ENCODE measurements around the gene PDE4DIP.
"Not testable (repeated sequence)": the region's sequence is repeated elsewhere in the genome, so short reads cannot be mapped to it uniquely, and the experiment has no call there.

- TF ChIP-seq, protein P1, sequence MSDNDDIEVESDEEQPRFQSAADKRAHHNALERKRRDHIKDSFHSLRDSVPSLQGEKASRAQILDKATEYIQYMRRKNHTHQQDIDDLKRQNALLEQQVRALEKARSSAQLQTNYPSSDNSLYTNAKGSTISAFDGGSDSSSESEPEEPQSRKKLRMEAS (IDR thresholded peaks at IDR 0.05), result not testable (repeated sequence)
- not testable (repeated sequence) for TF ChIP-seq CTCF (IDR thresholded peaks at IDR 0.05; ENCODE audit: low read depth, low read length, missing input control); JUND (IDR thresholded peaks at IDR 0.05); TAF1 (conservative IDR thresholded peaks at IDR 0.05); NR2F2 (IDR thresholded peaks at IDR 0.05)
- TF ChIP-seq, protein P2, sequence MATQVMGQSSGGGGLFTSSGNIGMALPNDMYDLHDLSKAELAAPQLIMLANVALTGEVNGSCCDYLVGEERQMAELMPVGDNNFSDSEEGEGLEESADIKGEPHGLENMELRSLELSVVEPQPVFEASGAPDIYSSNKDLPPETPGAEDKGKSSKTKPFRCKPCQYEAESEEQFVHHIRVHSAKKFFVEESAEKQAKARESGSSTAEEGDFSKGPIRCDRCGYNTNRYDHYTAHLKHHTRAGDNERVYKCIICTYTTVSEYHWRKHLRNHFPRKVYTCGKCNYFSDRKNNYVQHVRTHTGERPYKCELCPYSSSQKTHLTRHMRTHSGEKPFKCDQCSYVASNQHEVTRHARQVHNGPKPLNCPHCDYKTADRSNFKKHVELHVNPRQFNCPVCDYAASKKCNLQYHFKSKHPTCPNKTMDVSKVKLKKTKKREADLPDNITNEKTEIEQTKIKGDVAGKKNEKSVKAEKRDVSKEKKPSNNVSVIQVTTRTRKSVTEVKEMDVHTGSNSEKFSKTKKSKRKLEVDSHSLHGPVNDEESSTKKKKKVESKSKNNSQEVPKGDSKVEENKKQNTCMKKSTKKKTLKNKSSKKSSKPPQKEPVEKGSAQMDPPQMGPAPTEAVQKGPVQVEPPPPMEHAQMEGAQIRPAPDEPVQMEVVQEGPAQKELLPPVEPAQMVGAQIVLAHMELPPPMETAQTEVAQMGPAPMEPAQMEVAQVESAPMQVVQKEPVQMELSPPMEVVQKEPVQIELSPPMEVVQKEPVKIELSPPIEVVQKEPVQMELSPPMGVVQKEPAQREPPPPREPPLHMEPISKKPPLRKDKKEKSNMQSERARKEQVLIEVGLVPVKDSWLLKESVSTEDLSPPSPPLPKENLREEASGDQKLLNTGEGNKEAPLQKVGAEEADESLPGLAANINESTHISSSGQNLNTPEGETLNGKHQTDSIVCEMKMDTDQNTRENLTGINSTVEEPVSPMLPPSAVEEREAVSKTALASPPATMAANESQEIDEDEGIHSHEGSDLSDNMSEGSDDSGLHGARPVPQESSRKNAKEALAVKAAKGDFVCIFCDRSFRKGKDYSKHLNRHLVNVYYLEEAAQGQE (IDR thresholded peaks at IDR 0.05), result not testable (repeated sequence)
Observed at GRCh38 chr1:149018577-149018976, 174.3 kb downstream of the PDE4DIP start.

Measured in liver (tissue), 3 donors.